Kasumi-1 (cell line): ENCODE measurements around the gene A2M.

Experiments
- DNase-seq, 2 experiments: peaks; one replicate each; lab custom pipeline; 2025; lab: John Stamatoyannopoulos, UW

A2M gene

GRCh38 chr12:9098463-9099026 lies 17.2 kb downstream of the A2M start:
- DNase-seq, result no peak

DNA sequence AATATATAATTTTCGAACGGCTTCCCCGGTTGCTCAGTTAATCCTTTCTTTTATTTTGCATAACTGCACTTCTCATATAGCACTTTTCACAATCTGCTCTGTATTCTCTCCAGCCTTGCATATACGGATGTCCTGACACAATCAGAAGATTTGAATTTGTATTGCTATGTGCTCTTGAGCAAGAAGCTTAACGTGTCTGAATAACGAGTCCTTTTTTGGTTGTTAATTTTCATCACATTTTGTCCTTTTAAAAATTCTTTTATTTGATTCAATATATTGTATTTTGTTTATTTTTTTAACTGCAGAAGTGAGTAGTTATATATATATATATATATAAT lies 17.6 kb downstream of the A2M start:
- no peak for DNase-seq

GRCh38 chr12:9096563-9097176 lies 19.0 kb downstream of the A2M start:
- peak in 1 of 2 experiments; percentile 2 for DNase-seq

GRCh38 chr12:9095322-9095721 lies 20.4 kb downstream of the A2M start:
- DNase-seq, result no peak

- DNase-seq, result no peak
These were observed 21.1 kb downstream of the A2M start for GRCh38 chr12:9094512-9095206.

DNA sequence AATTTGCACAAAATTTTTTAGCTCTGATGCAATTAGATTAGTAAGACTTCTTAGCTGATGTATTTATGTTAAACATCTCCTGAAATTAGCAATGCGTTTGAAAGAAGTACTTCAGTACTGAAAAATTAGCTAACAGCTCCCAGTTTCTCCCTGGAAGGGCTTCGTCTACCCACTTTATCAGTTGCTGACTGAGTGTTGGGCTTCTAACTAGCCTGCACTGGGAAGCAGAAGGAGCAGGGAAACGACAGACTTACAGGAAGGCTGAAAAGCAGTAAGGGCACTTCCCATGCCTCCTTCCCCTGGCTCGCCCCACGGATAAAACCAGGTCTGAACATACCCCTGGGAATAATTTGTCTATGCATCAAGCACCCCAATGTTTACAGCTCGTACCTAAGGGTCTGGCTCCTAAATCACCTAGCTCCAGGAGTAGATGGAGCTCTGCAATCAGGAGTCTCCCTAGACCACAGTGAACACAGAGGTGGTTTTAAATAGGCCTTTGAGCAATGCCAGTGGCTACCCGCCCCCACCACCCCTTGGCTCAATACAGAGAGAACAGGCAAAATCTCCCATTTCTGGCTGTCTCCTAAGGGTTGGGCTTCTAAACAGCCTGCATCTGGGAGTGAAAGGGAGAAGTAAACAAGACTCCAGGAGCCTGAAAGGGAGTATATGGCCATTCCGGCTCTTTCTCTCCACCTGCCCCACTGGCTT lies 23.7 kb downstream of the A2M start:
- DNase-seq, result no peak

DNA sequence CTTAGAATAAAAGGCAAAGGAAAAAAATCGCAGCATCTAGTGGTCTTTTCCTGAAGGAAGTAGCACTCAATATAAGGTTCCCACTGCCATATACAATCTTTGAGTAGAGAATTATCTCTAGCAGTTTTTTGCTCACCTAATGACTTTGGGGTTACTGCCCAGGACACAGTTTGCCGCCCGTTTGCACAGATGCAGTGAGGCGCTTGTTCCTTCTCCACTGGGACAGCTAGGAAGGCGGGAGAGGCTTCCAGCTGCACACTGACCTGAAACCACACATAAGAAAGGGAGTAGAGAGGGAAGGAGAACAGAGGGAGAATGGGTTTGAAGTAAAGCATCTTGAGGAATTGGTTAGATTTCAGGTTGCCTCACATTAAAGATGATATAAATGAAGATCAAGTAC lies 25.5 kb downstream of the A2M start:
- no peak for DNase-seq

DNA sequence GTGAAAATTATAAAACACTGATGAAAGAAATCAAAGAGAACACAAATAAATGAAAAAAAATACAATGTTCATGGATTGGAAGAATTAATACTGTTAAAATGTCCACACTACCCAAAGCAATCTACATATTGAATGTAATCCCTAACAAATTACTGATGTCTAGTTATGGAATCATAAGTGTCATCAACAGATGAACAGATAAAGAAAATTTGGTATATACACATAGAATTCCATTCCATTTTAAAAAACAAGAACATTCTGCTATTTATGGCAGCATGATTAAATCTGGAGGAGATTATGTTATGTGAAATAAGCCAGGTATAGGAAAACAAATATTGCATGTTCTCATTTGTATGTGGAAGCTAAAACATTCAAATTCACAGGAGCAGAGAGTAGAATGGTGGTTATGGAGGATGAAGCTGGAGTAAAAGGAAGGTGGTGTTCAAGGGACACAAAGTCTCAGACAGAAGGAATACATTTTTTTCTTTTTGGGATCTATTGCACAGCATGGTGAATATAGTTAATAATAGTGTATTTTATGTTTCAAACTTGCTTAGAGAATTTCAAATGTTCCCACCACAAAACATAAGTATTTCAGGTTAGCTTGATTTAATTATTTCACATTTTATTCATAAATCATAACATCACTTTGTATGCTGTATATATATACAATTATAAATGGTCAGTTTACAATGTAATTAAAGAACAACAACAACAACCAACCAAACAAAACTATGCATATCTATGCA lies 28.5 kb downstream of the A2M start:
- DNase-seq, result no peak

- no peak for DNase-seq
These were observed 29.6 kb downstream of the A2M start for GRCh38 chr12:9086087-9086486.

- no peak for DNase-seq
These were observed 31.3 kb downstream of the A2M start for GRCh38 chr12:9084417-9084816.

DNA sequence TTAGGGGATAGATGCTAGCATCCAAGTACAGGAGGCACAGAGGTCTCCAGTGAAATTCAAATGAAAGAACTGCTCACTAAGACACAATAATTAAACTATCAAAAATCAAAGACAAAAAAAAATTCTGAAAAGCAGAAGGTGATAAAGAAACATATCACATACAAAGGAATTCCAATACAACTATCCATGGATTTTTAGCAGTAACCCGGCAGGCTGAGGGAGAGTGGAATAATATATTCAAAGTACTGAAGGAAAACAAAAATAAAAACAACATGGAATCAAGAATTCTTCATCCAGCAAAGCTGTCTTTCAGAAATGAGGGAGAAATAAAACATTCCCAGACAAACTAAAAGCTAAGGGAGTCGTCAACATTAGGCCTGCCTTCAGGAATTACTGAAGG lies 31.9 kb downstream of the A2M start:
- DNase-seq, result no peak

DNA sequence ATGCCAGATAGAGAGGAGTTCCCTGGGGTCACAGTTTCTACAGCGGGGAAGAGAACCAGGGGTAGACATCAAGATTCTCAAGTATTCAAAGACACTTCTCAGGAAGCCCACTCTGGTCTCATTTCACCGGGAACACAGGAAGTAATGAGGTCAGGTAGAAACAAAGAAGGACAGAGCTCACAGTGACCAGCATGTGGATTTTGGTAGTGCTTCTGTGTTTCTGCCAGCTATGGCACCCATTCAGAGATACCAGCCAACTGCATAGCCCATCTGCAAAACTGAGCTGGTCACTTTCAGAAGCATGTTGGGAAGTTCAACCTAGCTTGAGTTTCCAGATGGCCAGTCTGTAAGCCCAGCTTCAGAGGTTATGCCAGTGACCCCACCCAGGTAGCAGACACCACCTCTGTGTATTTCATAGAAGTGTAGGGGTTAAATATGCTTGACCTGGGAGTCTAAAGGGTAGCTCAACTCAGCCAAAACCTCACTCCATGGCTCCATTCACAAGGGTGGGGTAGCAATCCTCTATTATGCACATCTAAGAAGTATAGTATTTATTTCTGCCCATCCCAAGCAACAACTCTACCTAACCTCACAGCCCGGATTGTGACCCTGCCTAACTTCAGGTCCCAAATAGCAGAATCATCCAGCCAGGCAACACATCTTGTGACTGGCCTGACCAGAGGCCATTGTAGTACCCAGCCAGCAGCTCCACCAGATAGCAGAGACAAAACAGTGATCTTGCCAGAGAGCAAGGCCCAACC lies 33.9 kb downstream of the A2M start:
- DNase-seq, result no peak

GRCh38 chr12:9079883-9080675 lies 35.6 kb downstream of the A2M start:
- no peak for DNase-seq

- no peak for DNase-seq
These were observed 36.6 kb downstream of the A2M start for GRCh38 chr12:9079082-9079481.

DNA sequence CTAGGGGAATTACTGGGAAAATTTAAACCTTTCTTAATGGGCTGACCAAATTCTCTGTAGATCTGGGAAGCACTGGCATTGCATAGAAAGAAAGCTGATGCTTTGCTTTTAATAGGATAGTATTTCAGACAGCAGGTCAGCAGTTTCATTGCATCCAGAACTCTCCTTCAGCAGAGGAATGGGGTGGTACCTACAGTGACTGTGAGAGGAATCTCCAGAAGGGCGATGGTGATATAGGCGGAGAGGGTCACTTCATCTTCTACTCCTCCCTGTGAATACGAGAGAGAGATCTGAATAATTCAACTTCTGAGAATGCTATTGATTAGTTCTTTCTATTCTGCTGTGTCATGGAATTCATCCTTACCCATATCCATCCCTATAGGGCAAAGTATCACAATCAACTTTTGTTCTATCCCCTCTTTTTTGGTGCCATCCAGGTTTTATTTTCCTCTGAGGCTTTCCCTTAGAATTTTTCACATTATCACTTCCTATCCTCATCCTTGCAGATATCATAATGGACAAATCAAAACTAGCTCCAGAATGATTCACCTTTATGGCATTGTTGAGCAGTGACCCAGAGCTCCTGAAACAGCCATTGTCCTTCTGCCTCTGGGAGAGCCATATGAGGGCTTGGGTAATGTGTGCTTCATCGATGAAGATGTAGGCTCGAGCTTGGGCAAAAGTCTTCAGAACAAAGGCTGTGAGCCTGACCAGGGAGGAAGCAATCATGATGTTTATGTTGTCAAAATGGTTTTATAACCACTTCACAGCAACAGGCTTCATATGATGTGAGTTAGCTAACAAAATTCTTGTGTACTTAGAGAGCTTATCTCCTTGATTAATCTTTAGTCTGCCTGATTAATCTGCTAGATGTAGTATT lies 38.3 kb downstream of the A2M start:
- DNase-seq, result no peak

GRCh38 chr12:9076733-9077132 lies 39.0 kb downstream of the A2M start:
- no peak for DNase-seq

DNA sequence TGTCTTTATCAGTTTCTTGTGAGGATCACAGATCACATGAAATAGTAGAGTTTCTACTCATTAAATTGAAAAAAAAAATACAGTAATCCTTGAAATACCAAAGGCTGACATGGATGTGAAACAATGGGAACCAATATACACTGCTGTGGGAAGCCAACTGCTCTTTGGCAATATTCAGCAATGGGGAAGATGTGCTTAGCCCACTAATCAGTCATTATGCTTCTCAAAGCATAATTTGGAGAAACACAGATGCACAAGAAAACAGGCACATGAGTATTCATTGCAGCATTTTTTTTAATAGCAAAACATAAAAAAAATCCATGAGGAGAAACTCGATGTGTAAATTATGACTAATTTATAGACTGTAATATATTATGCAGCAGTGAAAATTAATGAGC lies 40.6 kb downstream of the A2M start:
- no peak for DNase-seq

DNA sequence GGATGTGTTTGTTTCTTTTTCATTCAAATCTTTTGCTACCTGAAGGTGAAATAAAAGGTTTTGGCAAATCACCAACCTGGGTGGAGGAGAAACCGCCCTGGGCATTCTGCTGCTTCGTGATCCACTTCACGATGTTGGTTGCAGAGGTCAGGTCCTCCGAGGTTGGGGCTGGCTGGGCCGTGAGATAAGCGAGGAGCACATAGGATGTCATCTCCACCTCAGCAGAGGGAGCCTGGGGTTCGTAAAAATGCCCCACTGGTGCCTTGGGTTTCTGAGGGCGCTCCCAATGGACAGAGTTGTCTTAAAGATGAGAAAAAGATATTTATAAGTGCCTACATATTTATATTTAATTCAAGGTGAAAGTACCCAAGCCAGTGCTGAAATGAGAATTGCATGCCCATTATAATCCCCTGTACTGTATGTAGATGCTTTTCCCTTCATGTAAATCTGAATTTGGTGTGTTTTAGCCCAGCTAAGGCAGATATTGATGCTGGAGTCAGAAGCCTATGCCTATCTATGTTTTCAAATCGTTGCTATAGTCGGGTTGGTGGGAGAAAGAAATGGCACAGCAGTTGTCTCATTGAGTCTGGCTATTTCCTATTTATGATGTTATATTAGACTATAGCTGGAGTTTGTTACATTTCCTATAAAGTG lies 41.1 kb downstream of the A2M start:
- DNase-seq, result no peak

DNA sequence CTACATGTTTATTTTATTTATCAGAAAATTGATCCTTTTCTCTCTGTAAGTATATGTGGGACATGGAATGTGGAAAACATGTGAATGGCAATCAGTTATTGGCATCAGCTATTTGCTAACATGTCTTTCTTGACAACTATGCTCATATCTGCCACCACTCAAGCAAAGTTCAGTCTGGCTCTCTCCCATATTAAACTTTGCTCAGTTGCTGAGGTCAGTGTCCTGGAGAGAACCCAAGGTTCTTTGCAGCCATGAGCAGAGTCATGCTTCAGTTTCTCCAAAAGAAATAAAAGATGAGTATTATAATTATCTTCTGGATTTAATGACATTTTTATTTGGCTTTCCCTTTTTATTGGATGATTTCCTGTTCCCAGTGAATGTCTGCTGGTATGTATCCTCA lies 42.6 kb downstream of the A2M start:
- DNase-seq, result no peak
